ENCODE measurements around the gene IWS1.
"Not testable (repeated sequence)": the region's sequence is repeated elsewhere in the genome, so short reads cannot be mapped to it uniquely, and the experiment has no call there.

Gene IWS1

GRCh38 chr2:127453392-127454171 is 72.7 kb downstream of the IWS1 start:
- peak in 1 of 2 donors; percentile 16 for DNase-seq

GRCh38 chr2:127453013-127453391 is 73.3 kb downstream of the IWS1 start:
- DNase-seq: no peak

DNA sequence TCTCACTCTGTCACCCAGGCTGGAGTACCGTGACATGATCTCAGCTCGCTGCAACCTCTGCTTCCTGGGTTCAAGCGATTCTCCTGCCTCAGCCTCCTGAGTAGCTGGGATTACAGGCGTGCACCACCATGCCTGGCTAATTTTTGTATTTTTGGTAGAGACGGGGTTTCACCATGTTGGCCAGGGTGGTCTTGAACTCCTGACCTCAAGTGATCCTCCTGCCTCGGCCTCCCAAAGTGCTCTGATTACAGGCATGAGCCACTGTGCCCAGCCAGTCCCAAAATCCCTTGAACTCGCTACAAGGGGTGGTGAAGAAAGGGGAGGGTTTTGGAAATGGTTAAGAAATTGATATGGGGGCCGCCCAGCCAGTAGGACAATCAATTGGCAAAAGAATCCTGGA is 73.9 kb downstream of the IWS1 start:
- not testable (repeated sequence) for DNase-seq

DNA sequence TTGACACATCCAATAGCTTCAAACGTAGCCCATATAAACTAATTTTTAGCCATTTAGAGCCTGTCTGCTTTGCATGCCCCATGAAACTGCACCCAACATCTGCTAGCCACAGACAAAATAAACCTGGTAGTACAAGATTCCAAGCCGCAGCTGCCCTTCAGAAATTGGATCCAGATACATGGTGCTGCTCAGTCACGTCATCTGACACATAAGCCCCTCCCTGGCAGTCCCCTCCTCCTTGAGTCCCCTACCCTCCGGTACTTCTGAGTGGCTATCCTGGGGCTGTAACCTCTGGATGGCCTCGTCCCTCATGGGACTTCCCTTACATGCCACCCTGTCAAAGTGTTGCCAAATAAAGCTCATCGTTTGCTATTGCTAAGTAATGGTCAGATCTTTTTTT is 74.3 kb downstream of the IWS1 start:
- peak in 1 of 2 donors; percentile 3 for DNase-seq

GRCh38 chr2:127449898-127450297 is 76.4 kb downstream of the IWS1 start:
- no peak for DNase-seq

DNA sequence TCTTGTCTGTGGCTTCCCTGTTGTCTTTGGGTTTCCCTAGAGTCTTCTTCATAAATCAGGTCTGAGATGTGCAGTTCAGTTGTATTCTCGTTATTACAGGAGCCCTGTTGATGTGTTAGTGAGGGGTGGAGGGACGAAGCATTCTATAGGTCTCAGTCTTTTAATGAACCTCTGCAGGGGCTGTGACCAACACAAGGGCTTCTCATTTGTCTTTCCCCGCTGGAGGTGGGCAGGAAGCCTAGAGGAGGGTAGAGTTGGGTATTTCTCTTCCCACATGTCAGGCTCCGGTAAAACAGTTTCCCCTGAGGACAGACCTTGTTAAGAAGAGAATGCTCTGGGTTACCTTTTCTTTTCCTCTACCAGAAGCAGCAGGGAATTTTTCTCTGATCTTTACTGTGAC is 76.9 kb downstream of the IWS1 start:
- no peak for DNase-seq

DNA sequence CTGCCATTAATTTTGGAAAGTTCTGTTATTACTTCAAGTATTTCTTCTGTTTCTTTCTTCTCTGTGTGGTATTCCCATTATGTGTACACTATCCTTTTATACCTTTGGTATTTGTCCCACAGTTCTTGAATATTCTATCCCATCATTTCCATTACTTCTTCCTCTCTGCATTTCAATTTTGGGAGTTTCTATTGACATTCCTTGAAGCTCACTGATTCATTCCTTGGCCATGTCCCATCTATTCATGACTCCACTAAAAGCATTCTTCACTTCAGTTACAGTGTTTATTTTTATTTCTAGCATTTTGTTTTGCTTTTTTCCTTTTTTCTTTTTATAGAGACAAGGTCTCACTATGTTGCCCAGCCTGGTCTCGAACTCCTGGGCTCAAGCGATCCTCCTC is 77.8 kb downstream of the IWS1 start:
- no peak for DNase-seq

- no peak for DNase-seq
Measured at GRCh38 chr2:127439343-127439742, 86.9 kb downstream of the IWS1 start.

DNA sequence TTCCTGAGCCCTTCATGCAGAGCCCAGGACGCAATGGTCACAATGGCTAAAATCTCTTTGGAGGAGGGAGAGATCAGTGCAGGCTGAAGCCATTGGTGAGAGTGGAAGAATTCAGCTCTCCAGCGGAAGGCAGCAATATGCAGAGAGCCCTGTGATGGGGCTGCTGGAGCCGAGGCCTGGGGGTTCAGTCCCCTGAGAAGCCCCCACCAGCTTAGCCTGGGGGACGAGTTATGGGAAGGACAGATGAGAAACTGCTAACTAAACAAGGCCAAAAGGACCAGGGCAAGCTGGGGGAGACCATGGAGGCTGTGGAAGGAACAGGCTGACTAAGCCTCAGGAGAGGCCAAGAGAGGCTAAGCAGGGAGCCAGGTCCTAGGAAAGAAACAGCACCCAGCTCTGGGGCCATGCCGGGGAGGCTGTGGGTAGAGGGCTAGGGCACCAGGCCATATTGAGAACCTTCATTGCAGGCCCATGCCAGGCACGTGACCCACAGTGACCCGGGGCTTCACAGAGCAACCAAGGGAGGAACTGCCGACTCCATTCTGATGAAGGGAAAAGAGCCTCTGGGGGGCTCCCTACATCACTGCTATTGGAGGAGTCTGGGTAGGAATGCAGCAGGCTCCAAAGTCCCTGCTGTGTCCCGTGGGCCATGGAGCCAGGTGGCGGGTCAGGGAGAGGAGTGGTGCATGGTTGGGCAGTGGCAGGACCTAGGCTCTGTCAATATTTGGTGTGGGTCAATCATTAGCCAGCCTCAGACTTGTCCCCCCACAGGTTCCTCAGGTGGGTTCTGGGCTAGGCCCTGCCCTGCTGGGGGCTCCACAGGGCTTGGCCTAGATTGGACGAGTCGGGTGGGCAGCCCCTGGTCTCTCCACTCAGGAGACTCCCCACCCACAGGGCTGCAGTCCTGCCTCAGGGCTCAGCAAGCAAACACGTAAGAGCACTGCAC is 88.2 kb downstream of the IWS1 start:
- no peak for DNase-seq

- DNase-seq: no peak
Measured at GRCh38 chr2:127437056-127437455, 89.2 kb downstream of the IWS1 start.

- DNase-seq: no peak
Measured at GRCh38 chr2:127434515-127434914, 91.8 kb downstream of the IWS1 start.

- no peak for DNase-seq
Measured at GRCh38 chr2:127431408-127432023, 94.8 kb downstream of the IWS1 start.
